GM18867 (cell line): ENCODE results near the gene LPCAT1.

Experiments
- ATAC-seq: cut with Tn5 transposase; IDR thresholded peaks from one replicate; pipeline ENCODE4 v1.9.1; 2021; ENCODE audit warnings: mild to moderate bottlenecking, moderate library complexity; ENCODE audit not compliant: unreplicated experiment

The LPCAT1 gene

GRCh38 chr5:1414311-1415058 lies 109.3 kb downstream of the LPCAT1 start:
- no peak for ATAC-seq

DNA sequence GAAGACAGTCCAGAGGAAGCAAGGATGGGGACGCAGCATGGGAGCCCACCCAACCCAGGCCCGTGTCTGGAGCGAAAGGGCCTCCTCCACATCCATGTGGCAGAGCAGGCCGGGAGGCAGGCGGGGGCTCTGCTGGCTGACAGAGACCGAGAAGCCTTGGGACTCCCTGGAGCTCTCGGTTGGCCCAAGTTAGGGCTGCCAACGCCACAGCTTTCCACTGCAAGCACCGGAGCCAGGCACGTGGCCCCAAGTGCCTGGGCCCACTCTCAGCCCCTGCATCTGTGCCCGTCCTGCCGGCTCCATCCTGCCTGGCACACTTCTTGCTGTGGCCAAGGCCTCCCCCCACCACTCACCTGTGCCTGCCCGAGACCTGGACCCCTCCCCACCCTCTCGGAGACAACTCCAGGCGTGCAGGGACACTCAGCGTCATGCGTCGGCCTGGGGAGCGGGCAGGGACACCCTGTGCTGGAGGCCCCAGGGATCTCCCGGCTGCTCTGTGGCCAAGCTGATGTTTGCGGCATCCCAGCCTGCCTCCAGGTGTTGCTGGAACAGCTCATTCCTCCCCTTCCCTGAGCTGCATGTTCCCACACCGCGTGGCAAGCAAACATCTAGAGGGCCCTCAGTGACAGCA lies 110.0 kb downstream of the LPCAT1 start:
- no peak for ATAC-seq

DNA sequence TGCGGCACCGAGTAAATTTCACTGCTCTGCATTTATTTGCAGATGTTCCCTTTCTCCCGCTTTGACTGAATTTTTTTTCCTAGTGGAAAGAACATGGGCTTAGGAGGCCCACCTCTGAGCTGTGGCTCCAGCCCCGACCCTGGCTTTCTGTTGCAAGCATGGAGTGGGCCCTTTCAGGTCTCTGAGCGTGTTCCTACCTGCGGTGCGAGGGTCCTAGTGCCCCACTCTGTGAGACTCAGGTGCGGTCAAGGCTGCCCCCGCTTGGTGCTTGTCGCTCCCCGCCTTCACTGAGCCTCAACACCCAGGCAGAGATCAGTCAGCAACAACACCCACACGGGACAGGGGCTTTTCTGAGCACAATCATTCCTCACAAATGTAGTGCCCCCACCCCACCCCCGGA lies 110.5 kb downstream of the LPCAT1 start:
- no peak for ATAC-seq

GRCh38 chr5:1412621-1413020 lies 111.1 kb downstream of the LPCAT1 start:
- ATAC-seq: no peak

- ATAC-seq: no peak
Measured at GRCh38 chr5:1412163-1412562, 111.6 kb downstream of the LPCAT1 start.
